K562 (cell line): ENCODE measurements around the gene RPF1. TPM values are rescaled to one million over a fixed set of nuclear protein-coding genes. Genes with fewer than 3 reads are reported as not detected.

ENCODE experiments used
- COPS2 ChIP-seq: fragments of 450-650 bp; conservative IDR thresholded peaks from 2 replicates; pipeline ENCODE4 v1.6.1; 2016; ENCODE audit warnings: mild to moderate bottlenecking, moderate library complexity
- DACH1 ChIP-seq: fragments of 450-650 bp; IDR thresholded peaks from 2 replicates; pipeline ENCODE4 v1.6.1; 2018; ENCODE audit not compliant: partially characterized antibody
- SMC3 ChIP-seq: conservative IDR thresholded peaks from 2 replicates; pipeline ENCODE4 v1.6.1; 2011; ENCODE audit warnings: low read depth, low read length, improper control_type of control experiment; ENCODE audit not compliant: insufficient read depth
- TEAD1 ChIP-seq, 2 experiments: fragments of 450-650 bp in 1 of 2; sonication (generic) in 1 of 2; formaldehyde crosslinking; IDR thresholded peaks; 2 replicates each; pipeline versions ENCODE4 v1.4.0 to v1.8.0; 2020 to 2022; ENCODE audit warnings: mild to moderate bottlenecking in 2 of 2, missing genetic modification reagents in 1 of 2
- ZNF551 ChIP-seq: fragments of 250-450 bp; sonication (Bioruptor Pico); IDR thresholded peaks from 2 replicates; pipeline ENCODE4 v1.5.0; 2021; ENCODE audit warnings: mild to moderate bottlenecking, moderate library complexity
- polyA plus RNA-seq, 8 experiments: library from polyadenylated mRNA; depleted of rRNA in 4 of 8; stranded (reverse) in 5 of 8; unstranded in 3 of 8; fragments of >200 nt; fragmentation: Nextera tagmentation in 2 of 8; fragmentation: Illumina TruSeq in 1 of 8; extraction: Ambion mirVana in 2 of 8; extraction: Trizol in 1 of 8; gene quantifications; 2 replicates each; pipeline versions ENCODE4 v1.2.1 to v1.2.3, GENCODE V29; 2011 to 2014; ENCODE audit warnings: inconsistent platforms in 1 of 8, missing spikeins in 1 of 8
- total RNA-seq, 7 experiments: library from RNA; depleted of rRNA in 6 of 7; stranded (reverse); fragments of >200 nt in 6 of 7; fragmentation: Illumina TruSeq in 2 of 7; extraction: Trizol in 2 of 7; gene quantifications; 2 replicates each; pipeline versions ENCODE4 v1.2.1 to v1.2.3, GENCODE V29; 2011 to 2021; ENCODE audit warnings: low replicate concordance in 1 of 7
- TF ChIP-seq, protein P1 (sequence below): fragments of 450-650 bp; IDR thresholded peaks from 2 replicates; pipeline ENCODE4 v1.6.1; 2016; ENCODE audit warnings: low read depth
- TF ChIP-seq, protein P2 (sequence below), 2 experiments: fragments of 450-650 bp in 1 of 2; sonication (generic) in 1 of 2; formaldehyde crosslinking in 1 of 2; IDR thresholded peaks; 2 replicates each; pipeline versions ENCODE4 v1.7.1 to v1.9.0; 2016 to 2022; ENCODE audit warnings: inconsistent platforms in 1 of 2, mild to moderate bottlenecking in 1 of 2, missing genetic modification reagents in 1 of 2

RPF1 gene
- total and polyA plus RNA-seq, 9 of the 15 experiments (the other 6 are each of a cell fraction or from before 2014, with no cell fraction given), result 52.4 to 156 (median 90.2) TPM

DNA sequence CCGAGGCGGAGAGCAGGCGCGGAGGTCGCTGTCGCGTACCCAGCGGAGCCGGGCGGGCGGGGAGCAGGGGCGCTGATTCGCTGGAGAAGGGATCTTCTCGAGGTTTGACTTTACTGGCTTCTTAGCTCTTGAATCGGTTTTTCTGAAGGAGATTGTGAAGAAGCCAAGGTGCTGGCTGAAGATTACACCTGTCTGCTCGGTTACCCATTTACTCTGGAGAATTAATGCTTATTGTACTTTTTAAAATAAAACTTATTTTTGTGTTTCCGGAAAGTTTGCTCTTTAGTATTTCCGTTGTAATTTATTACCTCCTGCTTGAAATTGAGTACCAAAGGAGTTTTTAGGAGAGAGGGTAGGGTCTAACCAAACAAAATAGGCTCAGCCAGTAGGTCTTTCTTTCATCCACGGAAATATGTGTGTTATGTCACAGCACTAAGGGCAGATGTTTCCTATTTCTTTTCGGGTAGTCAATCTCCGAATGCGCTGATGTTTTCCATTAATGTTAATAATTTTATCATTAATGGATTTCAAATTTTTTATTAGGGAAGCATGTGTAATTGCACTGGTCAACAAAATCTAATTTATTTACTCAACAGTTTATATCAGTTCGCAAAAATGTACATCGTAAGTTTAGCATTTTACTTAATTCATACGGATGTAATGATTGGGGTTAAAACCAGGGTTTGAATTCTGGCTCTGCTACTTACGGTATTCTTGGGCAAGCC, 27.8 kb downstream of the RPF1 start (continued):
- TF ChIP-seq DACH1 (peak; percentile 74), COPS2 (no peak), SMC3 (no peak), TEAD1 (CRISPR knock-in tag; IDR thresholded peaks at IDR 0.05) (peak in 1 of 2 experiments; percentile 84; a peak in 2 of 4 replicates), ZNF551 (CRISPR knock-in tag) (no peak)
- TF ChIP-seq, protein P1, sequence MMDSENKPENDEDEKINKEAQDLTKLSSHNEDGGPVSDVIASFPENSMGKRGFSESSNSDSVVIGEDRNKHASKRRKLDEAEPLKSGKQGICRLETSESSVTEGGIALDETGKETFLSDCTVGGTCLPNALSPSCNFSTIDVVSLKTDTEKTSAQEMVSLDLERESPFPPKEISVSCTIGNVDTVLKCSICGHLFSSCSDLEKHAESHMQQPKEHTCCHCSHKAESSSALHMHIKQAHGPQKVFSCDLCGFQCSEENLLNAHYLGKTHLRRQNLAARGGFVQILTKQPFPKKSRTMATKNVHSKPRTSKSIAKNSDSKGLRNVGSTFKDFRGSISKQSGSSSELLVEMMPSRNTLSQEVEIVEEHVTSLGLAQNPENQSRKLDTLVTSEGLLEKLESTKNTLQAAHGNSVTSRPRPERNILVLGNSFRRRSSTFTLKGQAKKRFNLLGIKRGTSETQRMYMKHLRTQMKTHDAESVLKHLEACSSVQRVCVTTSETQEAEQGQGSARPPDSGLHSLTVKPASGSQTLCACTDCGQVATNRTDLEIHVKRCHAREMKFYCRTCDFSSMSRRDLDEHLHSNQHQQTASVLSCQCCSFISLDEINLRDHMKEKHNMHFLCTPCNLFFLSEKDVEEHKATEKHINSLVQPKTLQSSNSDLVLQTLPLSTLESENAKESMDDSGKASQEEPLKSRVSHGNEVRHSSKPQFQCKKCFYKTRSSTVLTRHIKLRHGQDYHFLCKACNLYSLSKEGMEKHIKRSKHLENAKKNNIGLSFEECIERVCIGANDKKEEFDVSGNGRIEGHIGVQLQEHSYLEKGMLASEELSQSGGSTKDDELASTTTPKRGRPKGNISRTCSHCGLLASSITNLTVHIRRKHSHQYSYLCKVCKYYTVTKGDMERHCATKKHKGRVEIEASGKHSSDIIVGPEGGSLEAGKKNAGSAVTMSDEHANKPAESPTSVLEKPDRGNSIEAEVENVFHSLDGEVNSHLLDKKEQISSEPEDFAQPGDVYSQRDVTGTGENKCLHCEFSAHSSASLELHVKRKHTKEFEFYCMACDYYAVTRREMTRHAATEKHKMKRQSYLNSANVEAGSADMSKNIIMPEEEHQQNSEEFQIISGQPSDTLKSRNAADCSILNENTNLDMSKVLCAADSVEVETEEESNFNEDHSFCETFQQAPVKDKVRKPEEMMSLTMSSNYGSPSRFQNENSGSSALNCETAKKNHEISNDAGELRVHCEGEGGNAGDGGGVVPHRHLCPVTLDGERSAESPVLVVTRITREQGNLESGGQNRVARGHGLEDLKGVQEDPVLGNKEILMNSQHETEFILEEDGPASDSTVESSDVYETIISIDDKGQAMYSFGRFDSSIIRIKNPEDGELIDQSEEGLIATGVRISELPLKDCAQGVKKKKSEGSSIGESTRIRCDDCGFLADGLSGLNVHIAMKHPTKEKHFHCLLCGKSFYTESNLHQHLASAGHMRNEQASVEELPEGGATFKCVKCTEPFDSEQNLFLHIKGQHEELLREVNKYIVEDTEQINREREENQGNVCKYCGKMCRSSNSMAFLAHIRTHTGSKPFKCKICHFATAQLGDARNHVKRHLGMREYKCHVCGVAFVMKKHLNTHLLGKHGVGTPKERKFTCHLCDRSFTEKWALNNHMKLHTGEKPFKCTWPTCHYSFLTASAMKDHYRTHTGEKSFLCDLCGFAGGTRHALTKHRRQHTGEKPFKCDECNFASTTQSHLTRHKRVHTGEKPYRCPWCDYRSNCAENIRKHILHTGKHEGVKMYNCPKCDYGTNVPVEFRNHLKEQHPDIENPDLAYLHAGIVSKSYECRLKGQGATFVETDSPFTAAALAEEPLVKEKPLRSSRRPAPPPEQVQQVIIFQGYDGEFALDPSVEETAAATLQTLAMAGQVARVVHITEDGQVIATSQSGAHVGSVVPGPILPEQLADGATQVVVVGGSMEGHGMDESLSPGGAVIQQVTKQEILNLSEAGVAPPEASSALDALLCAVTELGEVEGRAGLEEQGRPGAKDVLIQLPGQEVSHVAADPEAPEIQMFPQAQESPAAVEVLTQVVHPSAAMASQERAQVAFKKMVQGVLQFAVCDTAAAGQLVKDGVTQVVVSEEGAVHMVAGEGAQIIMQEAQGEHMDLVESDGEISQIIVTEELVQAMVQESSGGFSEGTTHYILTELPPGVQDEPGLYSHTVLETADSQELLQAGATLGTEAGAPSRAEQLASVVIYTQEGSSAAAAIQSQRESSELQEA, result no peak
- TF ChIP-seq, protein P2, sequence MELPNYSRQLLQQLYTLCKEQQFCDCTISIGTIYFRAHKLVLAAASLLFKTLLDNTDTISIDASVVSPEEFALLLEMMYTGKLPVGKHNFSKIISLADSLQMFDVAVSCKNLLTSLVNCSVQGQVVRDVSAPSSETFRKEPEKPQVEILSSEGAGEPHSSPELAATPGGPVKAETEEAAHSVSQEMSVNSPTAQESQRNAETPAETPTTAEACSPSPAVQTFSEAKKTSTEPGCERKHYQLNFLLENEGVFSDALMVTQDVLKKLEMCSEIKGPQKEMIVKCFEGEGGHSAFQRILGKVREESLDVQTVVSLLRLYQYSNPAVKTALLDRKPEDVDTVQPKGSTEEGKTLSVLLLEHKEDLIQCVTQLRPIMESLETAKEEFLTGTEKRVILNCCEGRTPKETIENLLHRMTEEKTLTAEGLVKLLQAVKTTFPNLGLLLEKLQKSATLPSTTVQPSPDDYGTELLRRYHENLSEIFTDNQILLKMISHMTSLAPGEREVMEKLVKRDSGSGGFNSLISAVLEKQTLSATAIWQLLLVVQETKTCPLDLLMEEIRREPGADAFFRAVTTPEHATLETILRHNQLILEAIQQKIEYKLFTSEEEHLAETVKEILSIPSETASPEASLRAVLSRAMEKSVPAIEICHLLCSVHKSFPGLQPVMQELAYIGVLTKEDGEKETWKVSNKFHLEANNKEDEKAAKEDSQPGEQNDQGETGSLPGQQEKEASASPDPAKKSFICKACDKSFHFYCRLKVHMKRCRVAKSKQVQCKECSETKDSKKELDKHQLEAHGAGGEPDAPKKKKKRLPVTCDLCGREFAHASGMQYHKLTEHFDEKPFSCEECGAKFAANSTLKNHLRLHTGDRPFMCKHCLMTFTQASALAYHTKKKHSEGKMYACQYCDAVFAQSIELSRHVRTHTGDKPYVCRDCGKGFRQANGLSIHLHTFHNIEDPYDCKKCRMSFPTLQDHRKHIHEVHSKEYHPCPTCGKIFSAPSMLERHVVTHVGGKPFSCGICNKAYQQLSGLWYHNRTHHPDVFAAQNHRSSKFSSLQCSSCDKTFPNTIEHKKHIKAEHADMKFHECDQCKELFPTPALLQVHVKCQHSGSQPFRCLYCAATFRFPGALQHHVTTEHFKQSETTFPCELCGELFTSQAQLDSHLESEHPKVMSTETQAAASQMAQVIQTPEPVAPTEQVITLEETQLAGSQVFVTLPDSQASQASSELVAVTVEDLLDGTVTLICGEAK (IDR thresholded peaks at IDR 0.05), result peak; percentile 56
- TF ChIP-seq, protein P2 (CRISPR knock-in tag; IDR thresholded peaks at IDR 0.05), result no peak
